ENCODE results near the gene IRS2.
"Not testable (repeated sequence)": the region's sequence is repeated elsewhere in the genome, so short reads cannot be mapped to it uniquely, and the experiment has no call there.

Gene IRS2

GRCh38 chr13:109786457-109787134 is at the start of gene IRS2:
TSS of gene IRS2 (minus strand) at chr13:109786583. CDS start at chr13:109786053, 530 bp downstream.
- peak; percentile 90 for DNase-seq

- DNase-seq = no peak
Observed at GRCh38 chr13:109834973-109835720, 48.8 kb upstream of the IRS2 start.

- DNase-seq = no peak
Observed at GRCh38 chr13:109833940-109834339, 47.6 kb upstream of the IRS2 start.

GRCh38 chr13:109833071-109833470 is 46.7 kb upstream of the IRS2 start:
- DNase-seq = no peak

GRCh38 chr13:109828591-109829316 is 42.4 kb upstream of the IRS2 start:
- DNase-seq = not testable (repeated sequence)

GRCh38 chr13:109823201-109823600 is 36.8 kb upstream of the IRS2 start:
- DNase-seq = not testable (repeated sequence)

GRCh38 chr13:109821103-109821502 is 34.7 kb upstream of the IRS2 start:
- no peak for DNase-seq

GRCh38 chr13:109819874-109820273 is 33.5 kb upstream of the IRS2 start:
- no peak for DNase-seq

GRCh38 chr13:109818886-109819285 is 32.5 kb upstream of the IRS2 start:
- DNase-seq = no peak

- no peak for DNase-seq
Observed at GRCh38 chr13:109817591-109818535, 31.5 kb upstream of the IRS2 start.

GRCh38 chr13:109816808-109817203 is 30.4 kb upstream of the IRS2 start:
- no peak for DNase-seq

GRCh38 chr13:109816112-109816807 is 29.9 kb upstream of the IRS2 start:
- no peak for DNase-seq

GRCh38 chr13:109815651-109816050 is 29.3 kb upstream of the IRS2 start:
- DNase-seq = no peak

GRCh38 chr13:109813663-109814062 is 27.3 kb upstream of the IRS2 start:
- no peak for DNase-seq

GRCh38 chr13:109812382-109812781 is 26.0 kb upstream of the IRS2 start:
- no peak for DNase-seq

- DNase-seq = no peak
Observed at GRCh38 chr13:109810761-109811510, 24.6 kb upstream of the IRS2 start.

- no peak for DNase-seq
Observed at GRCh38 chr13:109809216-109809932, 23.0 kb upstream of the IRS2 start.

GRCh38 chr13:109807345-109807744 is 21.0 kb upstream of the IRS2 start:
- DNase-seq = no peak

GRCh38 chr13:109804654-109805053 is 18.3 kb upstream of the IRS2 start:
- DNase-seq = no peak

- DNase-seq = no peak
Observed at GRCh38 chr13:109803825-109804224, 17.4 kb upstream of the IRS2 start.

Measured in stimulated activated CD8-positive, alpha-beta memory T cell treated with anti-CD3 and anti-CD28 coated beads, Interleukin-4, amount 100 ng/mL, for 48 hours (primary cell).